Body of pancreas (tissue), 4 donors: ENCODE measurements around the gene PIEZO1. TPM values are rescaled to one million over a fixed set of nuclear protein-coding genes. Genes with fewer than 3 reads are reported as not detected.

Experiments
- ATAC-seq: fragments of 150-250 bp; one replicate; pipeline ENCODE4 v1.9.1; 2016
- DNase-seq, 4 donors: peaks; one replicate each; pipeline ENCODE4 v3.0.0-alpha.2; 2019
- H3K27ac ChIP-seq, 4 donors: fragments of 200-600 bp; sonication (generic); 1 replicate in 3 of 4; 2 replicates in 1 of 4; pipeline versions ENCODE4 v1.5.1 to v1.6.1; 2016 to 2019; ENCODE audit warnings: mild to moderate bottlenecking in 1 of 4, mixed read lengths in 1 of 4, moderate library complexity in 1 of 4
- H3K27me3 ChIP-seq, 2 donors: fragments of 200-600 bp; sonication (generic); one replicate each; pipeline ENCODE4 v1.6.0; 2016; ENCODE audit warnings: mild to moderate bottlenecking in 1 of 2
- H3K36me3 ChIP-seq, 2 donors: fragments of 200-600 bp; sonication (generic); replicated peaks in 1 of 2; 2 replicates each; pipeline ENCODE4 v1.5.1; 2016; ENCODE audit warnings: low read depth in 2 of 2; ENCODE audit not compliant: insufficient read depth in 1 of 2
- H3K4me1 ChIP-seq: fragments of 200-600 bp; sonication (generic); one replicate; pipeline ENCODE4 v1.6.0; 2016
- H3K4me3 ChIP-seq, 2 donors: fragments of 200-600 bp; sonication (generic); 1 replicate in 1 of 2; 2 replicates in 1 of 2; pipeline ENCODE4 v1.5.1; 2016 to 2019
- H3K9me3 ChIP-seq, 3 donors: fragments of 200-600 bp; sonication (generic); 1 replicate in 2 of 3; 2 replicates in 1 of 3; pipeline ENCODE4 v1.5.1; 2016
- CTCF ChIP-seq, 7 experiments: fragments of 450-650 bp in 4 of 7; fragments of 200-600 bp in 3 of 7; sonication (generic) in 3 of 7; IDR thresholded peaks; one replicate each; pipeline ENCODE4 v1.5.1; 2016 to 2019; ENCODE audit warnings: antibody characterized with exemption in 7 of 7
- POLR2A ChIP-seq, 3 donors: fragments of 450-650 bp; IDR thresholded peaks; one replicate each; pipeline ENCODE4 v1.6.1; 2016; ENCODE audit warnings: antibody characterized with exemption in 3 of 3, mild to moderate bottlenecking in 2 of 3
- WGBS, 2 donors: methylation state at CpG; one replicate each; pipeline ENCODE4 v1.1.5; 2017; 5-methylcytosine and 5-hydroxymethylcytosine counted together
- intact Hi-C: fragments of 100-400 bp; cut with DNase I; formaldehyde crosslinking; loops from one replicate; pipeline ENCODE4 v1.15.1; 2023
- total RNA-seq, 2 donors: library from RNA; depleted of rRNA; stranded (reverse); fragments of >200 nt; gene quantifications; one replicate each; pipeline ENCODE4 v1.1.0, GENCODE V29; 2016

Gene PIEZO1
- total RNA-seq, 2 donors from 2014 or later = 61.0 to 269 TPM

- ATAC-seq (no peak), DNase-seq (no peak)
- H3K4me3 ChIP-seq = no peak overlapping the region
- 72 to 92% methylated on average over 2 to 16 of the region's 16 CpGs for WGBS, 2 donors
- H3K9me3 ChIP-seq = no peaks in the 10 kb centered on the region
- TF ChIP-seq POLR2A (IDR thresholded peaks at IDR 0.05) = no peak
- TF ChIP-seq CTCF (IDR thresholded peaks at IDR 0.05) = no peak
- H3K27ac ChIP-seq = peak overlapping the region; percentile 50 to 78 (median 77)
- no peaks in the 10 kb centered on the region for H3K27me3 ChIP-seq
- H3K4me1 ChIP-seq = peaks cover 79% of the 10 kb centered on the region
- intact Hi-C loops = no loop called here
- no peaks in the 10 kb centered on the region for H3K36me3 ChIP-seq
Observed at GRCh38 chr16:88762258-88762870, 22.7 kb downstream of the PIEZO1 start.

- Histone ChIP-seq H3K9me3 (no peaks in the 10 kb centered on the region), H3K4me3 (no peak overlapping the region), H3K36me3 (no peaks in the 10 kb centered on the region), H3K27me3 (no peaks in the 10 kb centered on the region), H3K4me1 (peaks cover 73% of the 10 kb centered on the region), H3K27ac (peak overlapping the region in 3 of 4 donors; percentile 50 to 77 (median 77))
- intact Hi-C loops = no loop called here
- TF ChIP-seq CTCF (IDR thresholded peaks at IDR 0.05) = no peak
- WGBS, 2 donors = 59 to 67% methylated on average over 7 to 10 of the region's 10 CpGs
- no peak for ATAC-seq
- peak in 1 of 4 donors; percentile 40 for DNase-seq
Observed at GRCh38 chr16:88761830-88762229, 23.2 kb downstream of the PIEZO1 start.

- no peaks in the 10 kb centered on the region for H3K27me3 ChIP-seq
- DNase-seq (no peak), ATAC-seq (no peak)
- no peaks in the 10 kb centered on the region for H3K36me3 ChIP-seq
- whole genome bisulfite sequencing, 2 donors = 78 to 90% methylated on average over 2 to 11 of the region's 11 CpGs
- TF ChIP-seq POLR2A (IDR thresholded peaks at IDR 0.05) (no peak), CTCF (IDR thresholded peaks at IDR 0.05) (no peak)
- intact Hi-C loops = no loop called here
- no peak overlapping the region for H3K4me3 ChIP-seq
- peak overlapping the region in 1 of 4 donors; percentile 77 for H3K27ac ChIP-seq
- H3K9me3 ChIP-seq = no peaks in the 10 kb centered on the region
- peaks cover 67% of the 10 kb centered on the region for H3K4me1 ChIP-seq
Observed at GRCh38 chr16:88761143-88761534, 23.9 kb downstream of the PIEZO1 start.

- no peaks in the 10 kb centered on the region for H3K27me3 ChIP-seq
- WGBS, 2 donors = 11 to 62% methylated on average over 3 to 20 of the region's 24 CpGs
- H3K9me3 ChIP-seq = no peaks in the 10 kb centered on the region
- ATAC-seq (peak; percentile 20), DNase-seq (peak in 2 of 4 donors; percentile 46 to 73)
- H3K4me1 ChIP-seq = peaks cover 63% of the 10 kb centered on the region
- intact Hi-C loops = no loop called here
- TF ChIP-seq POLR2A (IDR thresholded peaks at IDR 0.05) (no peak), CTCF (IDR thresholded peaks at IDR 0.05) (no peak)
- peak overlapping the region in 3 of 4 donors; percentile 10 to 67 (median 32) for H3K27ac ChIP-seq
- no peak overlapping the region for H3K4me3 ChIP-seq
- no peaks in the 10 kb centered on the region for H3K36me3 ChIP-seq
Observed at GRCh38 chr16:88760424-88761142, 24.4 kb downstream of the PIEZO1 start.
